Measurements from ENCODE around the gene SASS6.
"Not testable (repeated sequence)": the region's sequence is repeated elsewhere in the genome, so short reads cannot be mapped to it uniquely, and the experiment has no call there.

The SASS6 gene

DNA sequence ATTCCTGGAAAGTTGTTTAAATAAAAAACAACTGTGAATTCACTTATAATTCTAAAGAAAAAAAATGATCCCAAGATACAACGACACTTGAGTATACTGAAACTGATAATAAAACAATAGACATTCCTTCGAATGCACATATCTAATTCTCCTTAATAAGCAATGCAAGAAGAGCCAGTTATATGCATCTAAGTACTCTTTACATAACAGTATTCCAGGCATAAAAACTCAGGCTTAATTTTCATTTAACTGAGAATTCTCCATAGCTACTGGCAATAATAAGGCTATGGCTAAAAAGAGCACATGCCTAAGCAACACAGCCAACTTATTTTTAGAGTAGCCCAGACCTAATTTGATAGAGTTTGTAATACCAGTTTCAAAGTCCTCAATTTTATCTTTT lies 31.2 kb downstream of the SASS6 start:
- no peak for DNase-seq

- DNase-seq = no peak
Measured at GRCh38 chr1:100100202-100100601, 32.5 kb downstream of the SASS6 start.

GRCh38 chr1:100090471-100090870 lies 42.3 kb downstream of the SASS6 start:
- no peak for DNase-seq

GRCh38 chr1:100089082-100089481 lies 43.6 kb downstream of the SASS6 start:
- DNase-seq = no peak

GRCh38 chr1:100087396-100087795 lies 45.3 kb downstream of the SASS6 start:
- no peak for DNase-seq

DNA sequence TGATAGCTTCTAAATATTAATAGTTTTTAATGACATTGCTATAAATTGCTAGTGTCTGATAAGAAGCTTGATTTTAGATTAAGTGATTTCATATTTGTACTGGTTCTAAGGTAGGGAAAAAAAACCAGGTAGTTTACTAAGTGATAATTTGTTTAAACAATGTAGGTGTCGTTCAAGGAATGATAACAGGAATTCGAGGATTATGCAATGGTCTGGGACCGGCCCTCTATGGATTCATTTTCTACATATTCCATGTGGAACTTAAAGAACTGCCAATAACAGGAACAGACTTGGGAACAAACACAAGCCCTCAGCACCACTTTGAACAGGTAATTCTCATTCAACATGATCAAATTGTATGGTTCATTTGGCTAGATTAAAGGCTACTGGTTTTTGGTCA lies 52.4 kb downstream of the SASS6 start:
- DNase-seq = no peak

- no peak for DNase-seq
Measured at GRCh38 chr1:100077531-100077930, 55.2 kb downstream of the SASS6 start.

GRCh38 chr1:100076744-100077143 lies 56.0 kb downstream of the SASS6 start:
- DNase-seq = no peak

DNA sequence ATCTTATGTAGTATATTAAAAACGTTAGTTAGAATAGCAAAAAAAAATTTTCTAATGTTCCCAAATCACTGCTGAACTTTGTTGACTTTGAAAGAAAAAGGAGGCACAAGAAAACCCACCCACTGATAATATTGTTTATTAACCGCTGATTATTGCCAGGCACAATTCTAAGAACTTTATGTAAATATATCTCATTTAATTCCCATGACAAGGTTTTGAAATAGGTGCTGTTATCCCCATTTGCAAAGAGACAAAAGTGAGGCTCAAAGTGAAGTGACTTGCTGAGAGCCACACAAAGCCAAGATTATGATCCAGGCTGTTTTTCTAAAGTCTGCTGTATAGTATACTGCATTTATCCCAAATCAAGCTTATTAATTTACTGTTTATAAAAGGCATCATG lies 56.4 kb downstream of the SASS6 start:
- no peak for DNase-seq

DNA sequence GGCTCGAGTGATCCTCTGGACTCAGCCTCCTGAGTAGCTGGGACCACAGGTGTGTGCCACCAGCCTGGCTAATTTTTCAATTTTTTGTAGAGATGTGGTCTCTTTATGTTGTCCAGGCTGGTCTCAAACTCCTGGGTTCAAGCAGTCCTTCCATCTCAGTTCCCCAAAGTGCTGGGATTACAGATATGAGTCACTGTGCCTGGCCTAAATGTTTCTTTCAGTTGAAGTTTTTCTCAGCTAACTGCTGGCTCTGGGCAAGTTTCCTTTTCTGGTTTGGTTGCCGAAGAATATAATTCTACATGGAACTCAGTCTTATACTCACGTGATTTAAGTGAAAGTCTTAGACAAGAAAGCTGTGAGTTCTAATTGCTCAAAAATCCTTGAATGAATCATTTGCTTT lies 57.0 kb downstream of the SASS6 start:
- no peak for DNase-seq

- peak in 1 of 6 experiments; percentile 3 for DNase-seq
Measured at GRCh38 chr1:100074604-100075395, 57.9 kb downstream of the SASS6 start.

DNA sequence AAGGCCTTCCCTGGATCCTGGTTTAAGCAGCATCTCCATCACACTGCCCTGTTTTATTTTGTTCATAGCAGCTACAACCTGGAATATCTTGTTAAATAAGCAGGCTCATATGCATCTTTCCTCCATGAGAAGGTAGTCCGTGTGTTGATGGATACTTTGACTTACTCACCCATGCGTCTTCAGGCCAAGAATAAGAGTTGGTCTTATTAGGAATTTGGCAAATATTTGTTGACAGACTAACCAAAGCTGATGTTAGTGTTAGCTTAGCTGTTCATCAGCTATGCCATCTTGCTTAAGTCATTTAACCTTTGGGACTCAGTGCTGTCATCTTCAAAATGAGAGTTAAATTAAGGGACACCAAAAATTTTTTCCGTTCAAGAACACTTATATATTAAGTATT lies 59.2 kb downstream of the SASS6 start:
- no peak for DNase-seq

DNA sequence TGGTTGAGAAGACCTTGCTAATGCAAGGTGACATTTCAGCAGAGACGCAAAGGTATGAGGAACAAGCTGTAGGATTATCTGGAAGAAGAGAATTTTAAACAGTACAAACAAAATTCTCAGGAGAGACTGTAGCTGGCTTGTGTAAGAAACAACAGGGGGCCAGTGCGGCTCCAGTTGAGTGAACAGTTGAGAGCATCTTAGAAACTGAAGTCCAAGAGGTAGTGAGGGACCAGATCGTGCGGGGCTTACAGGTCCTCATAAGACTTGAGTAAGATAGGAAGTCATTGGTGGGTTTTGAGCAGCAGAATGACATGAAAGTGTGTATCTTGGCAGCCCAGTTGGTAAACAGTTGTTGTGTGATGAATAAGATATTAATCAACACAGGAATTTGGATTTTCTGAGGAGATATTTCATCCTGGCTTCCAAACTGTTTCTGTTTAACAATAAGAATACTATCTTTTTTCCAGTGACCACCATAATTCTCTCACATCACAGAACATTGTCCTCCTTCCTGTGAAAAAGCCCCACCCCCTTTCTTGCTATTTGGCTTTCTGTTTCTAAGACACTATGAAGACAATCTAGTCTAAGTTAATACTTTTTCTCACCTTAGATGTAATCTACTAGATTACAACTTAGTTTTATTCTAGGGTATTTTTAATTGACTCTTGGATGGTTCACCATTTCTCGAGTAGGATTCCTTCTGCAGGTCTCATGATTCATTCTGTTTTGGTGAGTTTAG lies 62.4 kb downstream of the SASS6 start:
- DNase-seq = no peak

DNA sequence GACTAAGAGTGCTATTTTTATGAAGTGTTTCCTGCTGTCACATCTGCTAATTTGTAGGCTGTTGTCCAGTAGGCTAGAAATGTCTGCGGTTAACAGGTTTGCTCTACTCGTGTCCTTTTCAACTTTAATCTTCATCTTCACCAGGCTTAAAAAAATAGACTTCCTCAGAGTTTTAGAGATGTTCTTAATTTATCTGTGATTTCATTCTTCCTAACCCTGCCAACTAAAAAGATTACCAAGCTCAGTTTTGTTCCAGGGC lies 66.8 kb downstream of the SASS6 start:
- DNase-seq = no peak

DNA sequence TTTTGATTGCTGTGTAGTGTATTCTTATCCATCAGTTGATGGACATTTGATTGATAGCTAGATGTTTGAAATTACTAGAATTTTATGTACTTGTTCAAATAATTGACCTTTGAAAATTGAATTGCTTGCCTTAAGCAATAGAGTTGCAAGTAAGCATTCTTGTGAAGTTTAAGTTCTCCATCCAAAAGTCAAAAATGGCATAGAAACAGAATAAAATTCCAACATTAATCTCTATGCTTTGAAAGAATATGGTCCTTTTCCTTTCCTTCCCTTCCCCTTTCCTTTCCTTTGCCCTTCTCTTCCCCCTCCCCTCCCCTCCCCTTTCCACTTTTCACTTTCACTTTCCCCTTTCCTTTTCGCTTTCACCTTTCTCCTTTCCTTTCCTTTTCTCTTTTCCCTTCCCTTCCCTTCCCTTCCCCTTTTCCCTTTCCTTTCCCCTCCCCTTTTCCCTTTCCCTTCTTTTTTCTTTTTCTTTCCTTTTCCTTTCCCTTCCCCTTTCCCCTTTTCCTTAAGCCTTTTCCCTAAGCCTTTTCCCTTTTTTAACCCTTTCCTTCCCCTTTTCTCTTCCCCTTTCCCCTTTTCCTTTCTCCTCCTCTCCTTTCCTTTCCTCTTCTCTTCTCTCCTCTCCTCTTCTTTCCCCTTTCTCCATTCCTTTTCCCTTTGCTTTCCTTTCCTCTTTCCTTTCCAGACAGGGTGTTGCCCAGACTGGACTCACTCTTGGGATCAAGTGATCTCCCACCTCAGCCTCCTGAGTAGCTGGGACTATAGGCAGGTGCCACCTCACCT lies 67.4 kb downstream of the SASS6 start:
- no peak for DNase-seq

GRCh38 chr1:100061681-100062080 lies 71.0 kb downstream of the SASS6 start:
- DNase-seq = no peak

DNA sequence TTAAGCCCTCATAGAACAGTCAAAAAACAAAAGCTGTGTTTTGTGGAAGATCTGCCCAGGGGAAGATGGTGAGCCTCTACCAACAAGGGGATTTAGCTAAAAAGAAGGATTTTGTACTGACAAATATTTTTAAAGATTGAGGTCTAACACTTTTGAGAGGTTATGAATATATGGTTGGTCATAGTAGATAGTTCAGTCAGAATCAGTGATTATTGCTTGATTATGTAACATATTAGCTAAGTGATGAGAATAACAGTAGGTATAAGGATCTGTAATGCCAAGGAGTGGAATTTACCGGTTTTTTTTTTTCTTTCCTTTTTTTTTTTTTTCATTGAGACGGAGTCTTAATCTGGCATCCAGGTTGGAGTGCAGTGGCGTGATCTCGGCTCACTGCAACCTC lies 79.0 kb downstream of the SASS6 start:
- no peak for DNase-seq

GRCh38 chr1:100053119-100053518 lies 79.6 kb downstream of the SASS6 start:
- no peak for DNase-seq

DNA sequence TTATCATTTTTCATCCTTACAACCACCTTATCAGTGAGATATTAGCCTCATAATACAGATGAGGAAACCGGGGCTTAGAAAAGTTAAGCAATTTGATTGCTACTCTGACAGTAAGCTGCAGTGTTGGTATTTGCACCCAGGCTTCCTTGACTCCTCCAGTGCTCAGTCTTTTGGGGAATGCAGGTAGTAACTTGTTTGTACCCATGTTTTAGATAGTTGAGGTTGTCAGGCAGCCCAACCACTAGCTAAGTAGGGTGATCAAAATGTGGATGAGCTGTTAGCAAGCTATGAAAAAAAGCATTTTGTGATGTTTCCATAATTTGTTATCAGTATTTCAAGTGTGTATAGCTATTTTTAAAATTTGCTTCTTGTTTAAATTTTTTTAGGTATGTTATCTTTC lies 80.8 kb downstream of the SASS6 start:
- no peak for DNase-seq

- no peak for DNase-seq
Measured at GRCh38 chr1:100051401-100051800, 81.3 kb downstream of the SASS6 start.

DNA sequence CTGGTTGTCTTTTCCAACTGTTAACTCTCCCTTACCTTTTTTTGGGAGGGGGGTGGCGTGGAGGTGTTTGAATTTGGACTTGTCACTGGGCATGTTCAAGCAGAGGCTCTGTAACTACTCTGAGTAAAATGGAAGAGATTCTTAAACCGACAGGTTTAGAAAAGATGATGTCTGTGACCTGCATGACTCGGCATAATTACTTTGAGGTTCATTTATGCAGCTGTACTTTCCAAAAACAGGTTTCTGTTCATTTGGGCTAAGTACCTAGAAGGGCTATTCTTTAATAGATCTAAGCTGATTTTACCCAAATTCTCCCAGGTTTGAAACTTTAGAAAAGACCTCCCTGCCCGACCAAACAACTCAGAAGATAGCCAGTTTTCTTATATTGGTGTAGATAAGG lies 82.6 kb downstream of the SASS6 start:
- DNase-seq = no peak

DNA sequence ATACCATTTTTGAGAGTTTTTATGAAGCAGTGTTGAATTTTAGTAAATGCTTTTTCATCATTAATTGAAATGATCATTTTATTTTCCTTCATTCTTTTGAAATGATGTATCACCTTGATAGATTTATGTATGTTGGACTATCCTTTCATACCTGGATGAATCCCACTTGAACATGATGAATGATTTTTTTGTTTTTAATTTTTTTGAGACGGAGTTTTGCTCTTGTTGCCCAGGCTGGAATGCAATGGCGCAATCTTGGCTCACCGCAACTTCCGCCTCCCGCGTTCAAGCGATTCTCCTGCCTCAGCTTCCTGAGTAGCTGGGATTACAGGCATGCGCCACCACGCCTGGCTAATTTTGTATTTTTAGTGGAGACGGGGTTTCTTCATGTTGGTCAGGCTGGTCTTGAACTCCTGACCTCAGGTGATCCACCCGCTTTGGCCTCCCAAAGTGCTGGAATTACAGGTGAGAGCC lies 85.5 kb downstream of the SASS6 start:
- not testable (repeated sequence) for DNase-seq

DNA sequence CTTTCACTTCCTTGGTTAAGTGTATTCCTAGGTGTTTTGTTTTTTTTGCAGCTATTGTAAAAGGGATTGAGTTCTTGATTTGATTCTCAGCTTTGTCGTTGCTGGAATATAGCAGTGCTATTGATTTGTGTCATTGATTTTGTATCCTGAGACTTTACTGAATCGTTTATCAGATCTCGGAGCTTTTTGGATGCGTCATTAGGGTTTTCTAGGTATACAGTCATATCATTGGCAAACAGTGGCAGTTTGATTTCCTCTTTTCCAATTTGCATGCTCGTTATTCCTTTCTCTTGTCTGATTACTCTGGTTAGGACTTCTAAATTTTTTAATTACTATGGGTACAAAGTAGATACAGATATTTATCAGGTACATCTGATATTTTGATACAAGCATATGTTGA lies 87.5 kb downstream of the SASS6 start:
- DNase-seq = no peak

DNA sequence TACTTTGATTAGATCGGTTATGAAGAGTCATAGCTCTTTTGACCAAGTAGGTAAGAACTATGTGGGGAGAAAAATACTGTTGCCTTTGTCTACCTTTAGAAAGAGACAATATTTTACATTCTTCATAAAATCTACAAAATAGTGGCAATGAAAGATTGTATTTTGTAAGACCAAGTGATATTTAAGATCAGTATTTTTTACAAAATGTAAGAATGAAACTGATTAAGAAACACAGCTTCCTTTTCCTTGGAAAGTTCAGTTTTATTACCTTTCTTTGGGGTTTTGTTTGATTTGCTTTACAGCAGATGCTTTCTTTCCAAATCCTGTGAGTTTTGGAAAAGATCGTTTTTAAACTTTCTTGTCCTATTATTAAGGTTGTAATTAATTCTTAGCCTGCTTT lies 93.1 kb downstream of the SASS6 start:
- no peak for DNase-seq
